ENCODE results near the gene PLD3.

DNA sequence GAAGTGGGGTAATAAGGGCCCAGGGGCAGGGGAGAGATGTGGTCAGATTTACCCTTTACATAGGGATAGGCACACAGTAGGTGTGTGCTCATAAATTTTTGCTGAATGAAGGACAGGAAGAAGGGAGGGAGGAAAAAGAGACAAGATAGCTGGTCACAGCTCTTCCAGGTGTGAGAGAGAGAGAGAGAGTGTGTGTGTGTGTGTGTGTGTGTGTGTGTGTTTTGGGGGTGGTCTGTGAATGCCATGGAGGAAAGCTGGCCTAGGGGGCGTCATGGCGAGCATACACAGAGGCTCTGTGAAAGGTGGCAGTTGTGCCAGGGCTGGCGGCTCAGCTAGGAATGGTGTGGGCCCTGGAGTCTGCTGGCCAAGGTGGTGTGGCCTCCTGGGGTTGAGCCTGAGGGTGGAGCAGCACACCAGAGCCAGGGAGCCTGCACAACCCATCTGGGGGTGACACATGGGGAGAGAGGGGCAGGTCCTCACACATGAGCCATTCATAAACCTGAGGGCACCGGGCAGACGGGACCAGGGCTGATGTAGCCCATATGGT, 70.6 kb downstream of the PLD3 start:
- TF ChIP-seq, protein P1, sequence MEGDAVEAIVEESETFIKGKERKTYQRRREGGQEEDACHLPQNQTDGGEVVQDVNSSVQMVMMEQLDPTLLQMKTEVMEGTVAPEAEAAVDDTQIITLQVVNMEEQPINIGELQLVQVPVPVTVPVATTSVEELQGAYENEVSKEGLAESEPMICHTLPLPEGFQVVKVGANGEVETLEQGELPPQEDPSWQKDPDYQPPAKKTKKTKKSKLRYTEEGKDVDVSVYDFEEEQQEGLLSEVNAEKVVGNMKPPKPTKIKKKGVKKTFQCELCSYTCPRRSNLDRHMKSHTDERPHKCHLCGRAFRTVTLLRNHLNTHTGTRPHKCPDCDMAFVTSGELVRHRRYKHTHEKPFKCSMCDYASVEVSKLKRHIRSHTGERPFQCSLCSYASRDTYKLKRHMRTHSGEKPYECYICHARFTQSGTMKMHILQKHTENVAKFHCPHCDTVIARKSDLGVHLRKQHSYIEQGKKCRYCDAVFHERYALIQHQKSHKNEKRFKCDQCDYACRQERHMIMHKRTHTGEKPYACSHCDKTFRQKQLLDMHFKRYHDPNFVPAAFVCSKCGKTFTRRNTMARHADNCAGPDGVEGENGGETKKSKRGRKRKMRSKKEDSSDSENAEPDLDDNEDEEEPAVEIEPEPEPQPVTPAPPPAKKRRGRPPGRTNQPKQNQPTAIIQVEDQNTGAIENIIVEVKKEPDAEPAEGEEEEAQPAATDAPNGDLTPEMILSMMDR (IDR thresholded peaks at IDR 0.05): no peak
- TF ChIP-seq POLR2A (IDR thresholded peaks at IDR 0.05): no peak

Data from uterus (tissue), 2 donors.